ENCODE data around the gene DRICH1.
"Not testable (repeated sequence)": the region's sequence is repeated elsewhere in the genome, so short reads cannot be mapped to it uniquely, and the experiment has no call there.

The DRICH1 gene, protein sequence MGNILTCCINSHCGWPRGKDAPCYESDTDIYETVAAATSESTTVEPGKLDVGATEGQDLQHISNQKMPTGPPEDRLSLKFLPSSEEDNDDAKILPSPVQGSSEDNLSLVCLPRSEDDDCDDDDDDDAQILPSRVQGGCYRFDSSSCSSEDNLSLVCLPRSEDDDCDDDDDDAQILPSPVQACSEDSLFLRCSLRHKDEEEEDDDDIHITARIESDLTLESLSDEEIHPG

DNA sequence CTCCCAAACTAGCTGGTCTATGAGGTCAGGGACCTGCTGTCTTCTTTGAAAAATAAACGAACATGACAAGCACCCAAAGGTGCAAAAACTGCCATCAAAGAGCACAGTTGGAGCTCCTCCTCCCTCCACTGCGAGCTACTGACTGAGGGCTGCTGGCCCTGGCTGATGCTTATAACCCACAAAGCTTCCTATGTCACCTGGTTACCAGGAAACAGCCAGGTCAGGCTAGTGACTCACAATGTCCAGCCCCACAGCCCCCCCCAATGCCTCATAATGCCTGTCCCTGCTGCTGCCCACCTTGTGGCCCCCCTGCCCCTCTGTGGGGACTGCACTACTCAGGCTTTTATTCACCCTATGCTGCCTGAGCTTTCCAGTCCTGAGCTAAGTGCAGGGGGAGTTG, at the start of gene DRICH1:
Gene DRICH1 (minus strand): TSS at position 144 of the 400 bp plus-strand sequence. CDS start 298 bp downstream, outside the sequence.
- DNase-seq (ENCODE audit: low read depth in 2 of 3, low spot score in 1 of 3): no peak

- DNase-seq (ENCODE audit: low read depth in 2 of 3, low spot score in 1 of 3): no peak
Observed at GRCh38 chr22:23681026-23681809, 49.1 kb upstream of the DRICH1 start.

GRCh38 chr22:23678133-23678532, 46.0 kb upstream of the DRICH1 start:
- DNase-seq (ENCODE audit: low read depth in 2 of 3, low spot score in 1 of 3): no peak

DNA sequence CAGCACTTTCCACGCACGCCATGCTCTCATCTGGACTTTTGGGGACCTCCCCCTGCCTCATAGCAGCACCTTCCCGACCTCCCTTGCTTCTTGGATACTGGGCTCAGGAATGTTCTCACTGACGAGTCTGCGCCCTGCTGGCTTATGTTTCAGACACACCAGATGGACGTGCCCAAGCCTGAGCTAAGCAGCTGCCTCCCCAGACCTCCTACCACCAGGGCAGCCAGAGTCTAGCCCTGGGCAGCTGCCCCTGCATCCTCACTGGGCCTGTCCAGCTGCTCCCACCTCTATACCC, 45.5 kb upstream of the DRICH1 start:
- DNase-seq (ENCODE audit: low read depth in 2 of 3, low spot score in 1 of 3): no peak

DNA sequence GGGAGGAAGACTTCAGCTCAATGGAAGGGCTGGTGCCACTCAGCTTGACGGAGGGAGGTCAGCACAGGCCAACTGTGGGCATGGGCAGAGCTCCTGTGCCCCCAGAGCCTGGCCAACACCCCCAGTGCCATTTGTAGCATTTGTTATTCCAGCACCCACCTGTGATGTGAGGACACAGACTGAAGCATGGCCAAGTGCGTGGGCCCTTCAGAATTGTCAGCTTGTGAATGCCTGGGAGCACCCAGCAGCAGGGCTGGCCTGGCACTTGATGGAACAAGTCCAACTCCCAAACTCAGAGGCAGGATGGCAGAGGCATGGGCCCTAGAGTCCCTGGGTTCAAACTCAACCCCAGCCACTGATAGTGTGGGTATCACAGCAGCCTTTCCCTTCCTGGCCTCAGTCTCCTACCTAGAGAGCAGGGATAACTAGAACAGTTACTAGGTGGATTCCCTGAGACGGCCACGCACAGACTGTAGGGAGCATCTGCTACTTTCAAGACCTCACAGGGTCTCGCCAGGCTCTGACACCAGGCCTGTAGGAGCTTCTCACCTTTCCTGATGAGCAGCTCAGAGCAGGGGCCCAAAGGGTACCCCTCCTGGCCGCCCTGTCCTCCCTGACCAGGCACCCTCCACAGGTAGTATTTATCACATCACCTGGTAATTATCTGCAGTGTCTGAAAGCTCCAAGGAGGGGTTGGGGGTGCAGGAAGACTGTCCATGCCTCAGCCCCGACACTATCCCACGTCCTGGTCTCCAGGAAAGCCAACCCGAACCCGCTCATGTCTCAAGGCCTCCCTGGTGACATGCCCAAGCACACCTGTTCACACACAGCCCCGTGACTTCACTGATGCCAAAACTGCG, 45.0 kb upstream of the DRICH1 start:
- DNase-seq (ENCODE audit: low read depth in 2 of 3, low spot score in 1 of 3): not testable (repeated sequence)

- no peak for DNase-seq (ENCODE audit: low read depth in 2 of 3, low spot score in 1 of 3)
Observed at GRCh38 chr22:23675502-23676415, 43.6 kb upstream of the DRICH1 start.

GRCh38 chr22:23674886-23675501, 42.9 kb upstream of the DRICH1 start:
- not testable (repeated sequence) for DNase-seq (ENCODE audit: low read depth in 2 of 3, low spot score in 1 of 3)

- DNase-seq (ENCODE audit: low read depth in 2 of 3, low spot score in 1 of 3): no peak
Observed at GRCh38 chr22:23673826-23674690, 41.9 kb upstream of the DRICH1 start.

DNA sequence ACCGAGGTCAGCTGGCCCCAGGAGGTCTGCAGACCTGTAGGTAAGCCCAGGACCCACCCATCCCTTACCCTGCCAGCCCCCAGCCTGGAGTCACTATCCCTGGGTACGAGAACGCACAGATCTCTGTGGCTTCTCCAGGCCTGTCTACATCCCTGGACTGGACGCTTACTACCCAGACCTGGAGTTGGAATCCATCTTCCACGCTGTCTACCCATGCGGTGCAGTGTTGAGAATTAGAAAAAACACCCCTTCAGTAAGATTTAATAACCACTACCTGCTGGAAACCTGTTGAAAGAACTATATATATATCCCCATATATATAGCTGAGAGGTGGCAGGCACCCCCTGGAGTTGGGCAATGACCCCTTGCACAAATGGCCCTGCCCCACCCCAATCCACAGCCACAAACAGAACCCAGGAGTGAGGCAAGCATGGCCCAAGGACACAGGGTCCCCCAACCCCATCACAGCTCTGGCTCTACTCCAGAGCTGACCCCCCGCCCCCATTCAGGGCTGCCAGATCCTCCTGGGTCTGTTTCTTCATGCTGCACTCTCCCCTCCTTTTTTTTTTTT, 41.0 kb upstream of the DRICH1 start:
- no peak for DNase-seq (ENCODE audit: low read depth in 2 of 3, low spot score in 1 of 3)

- not testable (repeated sequence) for DNase-seq (ENCODE audit: low read depth in 2 of 3, low spot score in 1 of 3)
Observed at GRCh38 chr22:23672307-23673049, 40.4 kb upstream of the DRICH1 start.

DNA sequence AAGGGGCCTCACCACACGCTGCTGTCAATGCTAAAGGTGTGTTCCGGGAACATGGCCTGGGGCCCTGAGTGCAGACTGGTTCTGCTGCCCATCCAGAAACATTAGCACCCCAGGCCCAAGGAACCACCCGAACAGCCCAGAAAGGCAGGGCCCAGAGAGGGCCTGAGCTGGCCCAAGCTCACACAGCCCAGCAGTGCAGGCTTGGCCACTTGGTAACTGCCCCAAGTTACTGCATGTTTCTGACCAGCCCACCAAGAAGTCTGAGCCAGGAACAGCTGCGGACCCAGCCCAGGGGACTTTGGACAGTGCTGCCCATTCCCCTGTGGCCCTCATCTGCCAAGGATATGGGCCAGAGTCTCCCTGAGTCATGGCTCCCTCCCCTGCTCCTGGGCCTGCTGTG, 39.3 kb upstream of the DRICH1 start:
- not testable (repeated sequence) for DNase-seq (ENCODE audit: low read depth in 2 of 3, low spot score in 1 of 3)

GRCh38 chr22:23670378-23671295, 38.5 kb upstream of the DRICH1 start:
- DNase-seq (ENCODE audit: low read depth in 2 of 3, low spot score in 1 of 3): no peak

- not testable (repeated sequence) for DNase-seq (ENCODE audit: low read depth in 2 of 3, low spot score in 1 of 3)
Observed at GRCh38 chr22:23660381-23660780, 28.3 kb upstream of the DRICH1 start.

- no peak for DNase-seq (ENCODE audit: low read depth in 2 of 3, low spot score in 1 of 3)
Observed at GRCh38 chr22:23657727-23658126, 25.6 kb upstream of the DRICH1 start.

- DNase-seq (ENCODE audit: low read depth in 2 of 3, low spot score in 1 of 3): no peak
Observed at GRCh38 chr22:23655891-23656475, 23.9 kb upstream of the DRICH1 start.

- DNase-seq (ENCODE audit: low read depth in 2 of 3, low spot score in 1 of 3): no peak
Observed at GRCh38 chr22:23652711-23653110, 20.6 kb upstream of the DRICH1 start.

GRCh38 chr22:23652286-23652685, 20.2 kb upstream of the DRICH1 start:
- DNase-seq (ENCODE audit: low read depth in 2 of 3, low spot score in 1 of 3): no peak
